H1 (cell line): ENCODE data around the gene MEP1A. TPM values are rescaled to one million over a fixed set of nuclear protein-coding genes. Genes with fewer than 3 reads are reported as not detected.

Experiments used
- CTCF ChIA-PET: fragments of 300-600 bp; sonication (Branson Sonifier 250); formaldehyde crosslinking; loops from one replicate; lab custom pipeline; 2021; ENCODE audit not compliant: partially characterized antibody; lab: Charles Lee
- POLR2A ChIA-PET: fragments of 300-600 bp; sonication (Branson Sonifier 250); formaldehyde crosslinking; loops from one replicate; lab custom pipeline; 2021; ENCODE audit warnings: inconsistent platforms; ENCODE audit not compliant: partially characterized antibody; lab: Charles Lee
- DNase-seq, 2 experiments: peaks; one replicate each; pipeline versions ENCODE4 v3.0.0 to v3.0.0-alpha.2; 2010 to 2022; ENCODE audit warnings: low spot score in 2 of 2, low read depth in 1 of 2, mixed read lengths in 1 of 2
- FAIRE-seq: peaks from 2 replicates; lab custom pipeline; 2011; peaks lifted over from hg19 to GRCh38; lab: Jason Lieb, UNC
- H2AFZ ChIP-seq: 2 replicates; pipeline ENCODE4 v1.8.1; 2012; ENCODE audit warnings: low read length, inconsistent platforms
- H2AK5ac ChIP-seq: 2 replicates; pipeline ENCODE4 v1.6.1; 2013; ENCODE audit warnings: low read depth, low read length
- H2BK120ac ChIP-seq: replicated peaks from 2 replicates; pipeline ENCODE3; 2013; ENCODE audit warnings: low read depth, low read length, inconsistent platforms
- H2BK12ac ChIP-seq: 2 replicates; pipeline ENCODE4 v1.6.1; 2013; ENCODE audit warnings: low read depth, low read length
- H2BK15ac ChIP-seq: 2 replicates; pipeline ENCODE4 v1.6.1; 2013; ENCODE audit warnings: low read length
- H2BK20ac ChIP-seq: 2 replicates; pipeline ENCODE4 v1.6.1; 2013; ENCODE audit warnings: low read length
- H2BK5ac ChIP-seq: 2 replicates; pipeline ENCODE4 v1.6.1; 2013; ENCODE audit warnings: low read depth, low read length
- H3K14ac ChIP-seq: 2 replicates; pipeline ENCODE4 v1.6.1; 2013; ENCODE audit warnings: inconsistent platforms; ENCODE audit not compliant: insufficient read length
- H3K18ac ChIP-seq: 2 replicates; pipeline ENCODE4 v1.6.1; 2013; ENCODE audit warnings: low read length; ENCODE audit errors: extremely low read depth
- H3K23ac ChIP-seq: 2 replicates; pipeline ENCODE4 v1.6.1; 2013; ENCODE audit warnings: inconsistent platforms; ENCODE audit not compliant: insufficient read length
- H3K23me2 ChIP-seq: 2 replicates; pipeline ENCODE4 v1.6.1; 2013; ENCODE audit warnings: low read depth, low read length
- H3K27ac ChIP-seq: 2 replicates; pipeline ENCODE4 v1.6.1; 2011; ENCODE audit warnings: low read depth, low read length, inconsistent platforms
- H3K27me3 ChIP-seq, 4 experiments: replicated peaks in 1 of 4; 1 replicate in 1 of 4; 2 replicates in 3 of 4; pipeline versions ENCODE4 v1.6.1 to v1.8.1; 2011 to 2013; ENCODE audit warnings: low read length in 3 of 4, mild to moderate bottlenecking in 3 of 4, inconsistent platforms in 2 of 4, mixed read lengths in 2 of 4, moderate library complexity in 1 of 4; ENCODE audit not compliant: control insufficient read depth in 3 of 4, insufficient read depth in 3 of 4; ENCODE audit errors: extremely low read depth in 1 of 4
- H3K36me3 ChIP-seq, 4 experiments: 2 replicates each; pipeline versions ENCODE4 v1.6.1 to v1.8.1; 2011 to 2013; ENCODE audit warnings: mild to moderate bottlenecking in 4 of 4, low read length in 3 of 4, moderate library complexity in 2 of 4, control low read depth in 1 of 4, inconsistent platforms in 1 of 4; ENCODE audit not compliant: insufficient read depth in 4 of 4, control insufficient read depth in 2 of 4
- H3K4ac ChIP-seq: replicated peaks from 2 replicates; pipeline ENCODE3; 2013; ENCODE audit warnings: low read length, low read depth, mixed read lengths, inconsistent platforms; ENCODE audit not compliant: insufficient read length
- H3K4me1 ChIP-seq, 4 experiments: replicated peaks in 1 of 4; 1 replicate in 1 of 4; 2 replicates in 3 of 4; pipeline versions ENCODE4 v1.6.1 to v1.8.1; 2011 to 2013; ENCODE audit warnings: low read length in 3 of 4, inconsistent platforms in 2 of 4, mixed read lengths in 1 of 4; ENCODE audit not compliant: insufficient read depth in 4 of 4, control insufficient read depth in 3 of 4
- H3K4me2 ChIP-seq, 2 experiments: 2 replicates each; pipeline versions ENCODE4 v1.6.1 to v1.8.1; 2011 to 2013; ENCODE audit warnings: low read depth in 2 of 2, low read length in 2 of 2, control low read depth in 1 of 2, inconsistent platforms in 1 of 2, mild to moderate bottlenecking in 1 of 2; ENCODE audit not compliant: insufficient read depth in 1 of 2
- H3K4me3 ChIP-seq, 4 experiments: fragments of 200-600, 300-600 bp in 1 of 4; sonication (generic), shearing (Covaris generic), sonication (Bioruptor Twin) in 1 of 4; 2 replicates each; pipeline versions ENCODE4 v1.5.1 to v1.8.1; 2011 to 2016; ENCODE audit warnings: low read length in 4 of 4, low read depth in 3 of 4, control low read depth in 2 of 4, inconsistent platforms in 2 of 4, mild to moderate bottlenecking in 2 of 4, mixed read lengths in 1 of 4, moderate library complexity in 1 of 4; ENCODE audit not compliant: insufficient read depth in 2 of 4; ENCODE audit errors: extremely low read depth in 1 of 4
- H3K56ac ChIP-seq: replicated peaks from 2 replicates; pipeline ENCODE3; 2013; ENCODE audit warnings: low read depth, mild to moderate bottlenecking, mixed read lengths, low read length, inconsistent platforms; ENCODE audit not compliant: insufficient read length
- H3K79me1 ChIP-seq: 2 replicates; pipeline ENCODE4 v1.6.1; 2013; ENCODE audit warnings: low read depth, low read length, control low read depth
- H3K79me2 ChIP-seq, 2 experiments: 2 replicates each; pipeline versions ENCODE4 v1.6.1 to v1.8.1; 2012 to 2013; ENCODE audit warnings: low read length in 2 of 2, mild to moderate bottlenecking in 2 of 2, inconsistent platforms in 1 of 2; ENCODE audit not compliant: insufficient read depth in 2 of 2, control insufficient read depth in 1 of 2
- H3K9ac ChIP-seq, 4 experiments: replicated peaks in 1 of 4; 1 replicate in 1 of 4; 2 replicates in 3 of 4; pipeline versions ENCODE4 v1.6.1 to v1.8.1; 2011 to 2013; ENCODE audit warnings: low read depth in 3 of 4, low read length in 3 of 4, control low read depth in 2 of 4, mild to moderate bottlenecking in 2 of 4, moderate library complexity in 2 of 4, inconsistent platforms in 1 of 4; ENCODE audit errors: extremely low read depth in 1 of 4
- H3K9me3 ChIP-seq, 2 experiments: 2 replicates each; pipeline versions ENCODE4 v1.6.1 to v1.8.1; 2012 to 2013; ENCODE audit warnings: mild to moderate bottlenecking in 2 of 2, moderate library complexity in 2 of 2, control low read depth in 1 of 2, inconsistent platforms in 1 of 2, low read depth in 1 of 2, low read length in 1 of 2, mixed read lengths in 1 of 2; ENCODE audit not compliant: insufficient read depth in 2 of 2
- H4K20me1 ChIP-seq, 2 experiments: replicated peaks in 1 of 2; 2 replicates each; pipeline versions ENCODE3 to v1.8.1; 2011 to 2013; ENCODE audit warnings: inconsistent platforms in 2 of 2, low read length in 2 of 2, mild to moderate bottlenecking in 1 of 2; ENCODE audit not compliant: insufficient read depth in 2 of 2, control insufficient read depth in 1 of 2
- H4K5ac ChIP-seq: 2 replicates; pipeline ENCODE4 v1.6.1; 2013; ENCODE audit warnings: low read length, low read depth, mixed read lengths, inconsistent platforms; ENCODE audit not compliant: insufficient read length
- H4K8ac ChIP-seq: 2 replicates; pipeline ENCODE4 v1.8.0; 2013; ENCODE audit warnings: mild to moderate bottlenecking, moderate library complexity, low read length, inconsistent platforms; ENCODE audit not compliant: insufficient read depth; ENCODE audit errors: extremely low read depth
- H4K91ac ChIP-seq: replicated peaks from 2 replicates; pipeline ENCODE3; 2013; ENCODE audit warnings: low read length, mixed read lengths, inconsistent platforms; ENCODE audit not compliant: insufficient read length
- CBX8 ChIP-seq: fragments of 300-800, 300-1000 bp; sonication (generic); IDR thresholded peaks from 2 replicates; pipeline ENCODE4 v1.7.1; 2016; ENCODE audit warnings: low read depth, low read length, borderline replicate concordance
- CEBPB ChIP-seq: IDR thresholded peaks from 2 replicates; pipeline ENCODE4 v1.6.1; 2012; ENCODE audit warnings: low read depth, low read length
- KDM1A ChIP-seq: fragments of 200-600, 300-600 bp; sonication (generic); IDR thresholded peaks from 2 replicates; pipeline ENCODE4 v1.7.1; 2016; ENCODE audit warnings: mild to moderate bottlenecking, low read length, borderline replicate concordance
- MAFK ChIP-seq: IDR thresholded peaks from 2 replicates; pipeline ENCODE4 v1.6.1; 2012; ENCODE audit warnings: low read depth, mild to moderate bottlenecking, improper control_type of control experiment, low read length
- NANOG ChIP-seq: IDR thresholded peaks from 2 replicates; pipeline ENCODE4 v1.6.1; 2011; ENCODE audit warnings: low read length, low read depth, mild to moderate bottlenecking, inconsistent platforms; ENCODE audit not compliant: insufficient read depth, poor library complexity, severe bottlenecking
- RAD21 ChIP-seq, 2 experiments: IDR thresholded peaks in 1 of 2; conservative IDR thresholded peaks in 1 of 2; 2 replicates each; pipeline ENCODE4 v1.6.1; 2011; ENCODE audit warnings: low read depth in 2 of 2, low read length in 2 of 2, improper control_type of control experiment in 1 of 2, inconsistent platforms in 1 of 2, mild to moderate bottlenecking in 1 of 2, moderate library complexity in 1 of 2
- SIN3A ChIP-seq, 2 experiments: IDR thresholded peaks in 1 of 2; conservative IDR thresholded peaks in 1 of 2; 2 replicates each; pipeline ENCODE4 v1.6.1; 2011 to 2012; ENCODE audit warnings: low read length in 2 of 2, improper control_type of control experiment in 1 of 2, low read depth in 1 of 2, mild to moderate bottlenecking in 1 of 2
- SIX5 ChIP-seq: IDR thresholded peaks from 2 replicates; pipeline ENCODE4 v1.6.1; 2011; ENCODE audit warnings: mild to moderate bottlenecking, low read depth, low read length
- TAF1 ChIP-seq: IDR thresholded peaks from 2 replicates; pipeline ENCODE4 v1.6.1; 2011; ENCODE audit warnings: mild to moderate bottlenecking, low read depth, low read length
- YY1 ChIP-seq: IDR thresholded peaks from 2 replicates; pipeline ENCODE4 v1.6.1; 2011; ENCODE audit warnings: low read depth, mild to moderate bottlenecking, low read length
- WGBS, 2 experiments: shearing (Covaris generic) in 1 of 2; methylation state at CpG; one replicate each; pipeline versions ENCODE4 v1.1.6 to v1.1.7; 2013 to 2015; ENCODE audit warnings: low lambda C conversion rate in 2 of 2, mixed read lengths in 2 of 2, inconsistent platforms in 1 of 2, low coverage in 1 of 2, missing lambda C conversion rate in 1 of 2; ENCODE audit not compliant: insufficient replicate concordance in 2 of 2, insufficient coverage in 1 of 2, insufficient read length in 1 of 2; ENCODE audit errors: extremely low coverage in 1 of 2, missing lambda C conversion rate in 1 of 2; 5-methylcytosine and 5-hydroxymethylcytosine counted together
- polyA plus RNA-seq, 7 experiments: library from polyadenylated mRNA; depleted of rRNA in 3 of 7; stranded (reverse) in 5 of 7; unstranded in 2 of 7; fragments of >200 nt in 5 of 7; fragments of 200-250 nt in 2 of 7; gene quantifications; 1 replicate in 5 of 7; 2 replicates in 1 of 7; 4 replicates in 1 of 7; pipeline versions ENCODE4 v1.2.1 to v1.2.3, GENCODE V29; 2011 to 2013; ENCODE audit warnings: missing spikeins in 2 of 7, mixed read lengths in 2 of 7
- total RNA-seq: library from RNA; stranded (reverse); fragmentation: NEBNext Ultra II Directional; extraction: Animal tissue kit (Norgen Biotek cat#: 25700); gene quantifications from 2 replicates; pipeline ENCODE4 v1.2.1, GENCODE V29; 2021
- TF ChIP-seq, protein P1 (sequence below): IDR thresholded peaks from 2 replicates; pipeline ENCODE4 v1.6.1; 2012; ENCODE audit warnings: low read length, inconsistent platforms

MEP1A gene
- total and polyA plus RNA-seq, 2 of the 8 experiments (the other 6 are each of a cell fraction or from before 2014, with no cell fraction given): 0.03 TPM; not detected in 1

DNA sequence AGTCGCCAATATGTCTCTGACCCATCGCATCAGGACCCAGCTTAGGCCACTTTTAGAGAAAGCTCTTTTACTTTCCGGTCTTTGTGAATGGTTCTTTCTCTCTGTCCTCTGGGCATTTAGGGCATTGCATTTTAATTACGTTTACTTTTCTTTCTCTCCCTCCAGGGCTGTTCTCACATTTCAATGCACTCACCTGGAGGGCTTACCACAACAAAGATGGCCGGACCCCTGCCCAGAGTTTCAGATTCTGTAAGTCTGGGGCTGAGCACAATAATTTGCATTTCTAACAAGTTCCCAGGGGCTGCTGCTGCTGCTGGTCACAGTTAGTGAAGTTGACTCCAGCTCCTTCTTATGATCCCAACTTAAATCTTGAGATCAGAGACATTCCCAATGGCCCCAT, 43.5 kb upstream of the MEP1A start:
- POLR2A ChIA-PET: interaction anchor here (1.9 kb wide), 1 partner anchor 15 kb away, joined by 15 read pairs; the partner anchor contains the start of gene PLA2G7
- H2AK5ac ChIP-seq: no peak overlapping the region
- peak overlapping the region; percentile 58 to 61; a peak in 3 of 4 replicates for H3K4me2 ChIP-seq
- H2BK5ac ChIP-seq: no peak overlapping the region; the same call in 1 of the 2 replicates
- no peak overlapping the region for H3K4ac ChIP-seq
- H3K79me1 ChIP-seq: no peaks in the 10 kb centered on the region
- H3K23ac ChIP-seq: no peak overlapping the region
- H3K79me2 ChIP-seq: no peaks in the 10 kb centered on the region
- H4K91ac ChIP-seq: no peak overlapping the region
- H3K4me1 ChIP-seq: peaks cover 2 to 10% (median 4%) of the 10 kb centered on the region in 4 experiments; a peak in 6 of 7 replicates
- H4K5ac ChIP-seq: no peak overlapping the region
- H2AFZ ChIP-seq: peak overlapping the region; percentile 6; the same call in 1 of the 2 replicates
- H3K23me2 ChIP-seq: no peaks in the 10 kb centered on the region
- no peak overlapping the region; the same call in 1 of the 2 replicates for H2BK20ac ChIP-seq
- CTCF ChIA-PET: interaction anchor here (1.1 to 5.3 kb wide), 3 partner anchors 14 to 331 kb away, joined by 3 to 41 read pairs (median 3); partner anchors contain the start of gene PLA2G7
- peak overlapping the region; percentile 60; the same call in 1 of the 2 replicates for H3K18ac ChIP-seq
- H2BK12ac ChIP-seq: no peak overlapping the region
- H2BK120ac ChIP-seq: no peak overlapping the region
- no peaks in the 10 kb centered on the region for H4K20me1 ChIP-seq
- H3K56ac ChIP-seq: no peak overlapping the region
- H3K36me3 ChIP-seq: no peaks in the 10 kb centered on the region
- no peak overlapping the region for H3K14ac ChIP-seq
- H3K4me3 ChIP-seq: 0 out of 8 replicates have a peak overlapping the region, but pooled peaks of 1 of the 4 experiments have one; percentile 22
- H4K8ac ChIP-seq: no peak overlapping the region
- no peaks in the 10 kb centered on the region for H3K9me3 ChIP-seq
- 29% methylated on average over 5 of the region's 5 CpGs; no CpG with 5 or more reads in 1 of the 2 experiments for WGBS, 2 experiments
- no peak overlapping the region for H2BK15ac ChIP-seq
- peak overlapping the region; percentile 32; the same call in 1 of the 2 replicates for H3K27ac ChIP-seq
- no peak overlapping the region for H3K9ac ChIP-seq
- DNase-seq: peak in 1 of 2 experiments; percentile 47
- FAIRE-seq: peak; percentile 90
- no peaks in the 10 kb centered on the region for H3K27me3 ChIP-seq
- TF ChIP-seq YY1 (peak; percentile 97), SIX5 (0 out of 2 replicates have a peak, but pooled peaks have one; percentile 11), KDM1A (no peak), MAFK (no peak), TAF1 (no peak; the same call in 1 of the 2 replicates), NANOG (no peak), RAD21 (IDR thresholded peaks at IDR 0.05 in 1 of 2, conservative IDR thresholded peaks at IDR 0.05 in 1 of 2; ENCODE audit: low read depth in 2 of 2, low read length in 2 of 2) (no peak), CBX8 (no peak), SIN3A (conservative IDR thresholded peaks at IDR 0.05 in 1 of 2, IDR thresholded peaks at IDR 0.05 in 1 of 2; ENCODE audit: low read depth in 1 of 2, low read length in 2 of 2) (no peak), CEBPB (no peak)
- TF ChIP-seq, protein P1, sequence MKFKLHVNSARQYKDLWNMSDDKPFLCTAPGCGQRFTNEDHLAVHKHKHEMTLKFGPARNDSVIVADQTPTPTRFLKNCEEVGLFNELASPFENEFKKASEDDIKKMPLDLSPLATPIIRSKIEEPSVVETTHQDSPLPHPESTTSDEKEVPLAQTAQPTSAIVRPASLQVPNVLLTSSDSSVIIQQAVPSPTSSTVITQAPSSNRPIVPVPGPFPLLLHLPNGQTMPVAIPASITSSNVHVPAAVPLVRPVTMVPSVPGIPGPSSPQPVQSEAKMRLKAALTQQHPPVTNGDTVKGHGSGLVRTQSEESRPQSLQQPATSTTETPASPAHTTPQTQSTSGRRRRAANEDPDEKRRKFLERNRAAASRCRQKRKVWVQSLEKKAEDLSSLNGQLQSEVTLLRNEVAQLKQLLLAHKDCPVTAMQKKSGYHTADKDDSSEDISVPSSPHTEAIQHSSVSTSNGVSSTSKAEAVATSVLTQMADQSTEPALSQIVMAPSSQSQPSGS: no peak
